GM23248 (cell line): Measurements from ENCODE around the gene PRKAR1B.

Experiments
- EZH2 ChIP-seq: fragments of 200-600 bp; sonication (generic); IDR thresholded peaks from 2 replicates; pipeline ENCODE4 v1.6.1; 2018; ENCODE audit warnings: antibody characterized with exemption, mild to moderate bottlenecking; ENCODE audit not compliant: insufficient read depth, poor library complexity, severe bottlenecking
- EZH2phosphoT487 ChIP-seq: fragments of 200-600 bp; sonication (generic); IDR thresholded peaks from 2 replicates; pipeline ENCODE4 v1.6.1; 2018; ENCODE audit warnings: antibody characterized with exemption, moderate library complexity, mild to moderate bottlenecking, low read depth; ENCODE audit not compliant: insufficient read depth

GRCh38 chr7:681551-682307 is 45.4 kb downstream of the PRKAR1B start:
- TF ChIP-seq EZH2 (no peak), EZH2phosphoT487 (no peak)
